Measurements from ENCODE around the gene C10orf90.

- no peak for TF ChIP-seq CTCF (IDR thresholded peaks at IDR 0.05)
- no peak for TF ChIP-seq POLR2AphosphoS5 (IDR thresholded peaks at IDR 0.05)
Observed at GRCh38 chr10:126468467-126468866, 202.0 kb downstream of the C10orf90 start.

Measured in breast epithelium (tissue), 3 donors.